RWPE2 (cell line): ENCODE results near the gene NACC2.

Experiments
- ATAC-seq: fragments of 200-7000 bp; cut with Tn5 transposase; 3 replicates; pipeline ENCODE4 v1.9.1; 2021; ENCODE audit warnings: low read depth
- DNase-seq: peaks from one replicate; pipeline ENCODE4 v3.0.0-alpha.2; 2020; ENCODE audit warnings: low spot score
- H3K27ac ChIP-seq: fragments of 450-650 bp; 2 replicates; pipeline ENCODE4 v1.5.1; 2017; ENCODE audit warnings: mild to moderate bottlenecking; ENCODE audit not compliant: poor library complexity, severe bottlenecking
- H3K27me3 ChIP-seq: fragments of 250-450 bp; sonication (Bioruptor Pico); 2 replicates; pipeline ENCODE4 v1.5.1; 2021; ENCODE audit warnings: mild to moderate bottlenecking, moderate library complexity; ENCODE audit not compliant: insufficient read depth, poor library complexity, severe bottlenecking
- H3K36me3 ChIP-seq: fragments of 250-450 bp; sonication (Bioruptor Pico); 2 replicates; pipeline ENCODE4 v1.5.1; 2020; ENCODE audit warnings: low read depth, mild to moderate bottlenecking, moderate library complexity
- H3K4me1 ChIP-seq: fragments of 250-450 bp; sonication (Bioruptor Pico); 2 replicates; pipeline ENCODE4 v1.5.1; 2021; ENCODE audit warnings: mild to moderate bottlenecking, moderate library complexity; ENCODE audit not compliant: insufficient read depth, poor library complexity, severe bottlenecking
- H3K4me3 ChIP-seq: fragments of 250-450 bp; sonication (Bioruptor Pico); 2 replicates; pipeline ENCODE4 v1.5.1; 2021; ENCODE audit warnings: mild to moderate bottlenecking, moderate library complexity; ENCODE audit not compliant: severe bottlenecking
- H3K9me3 ChIP-seq: fragments of 250-450 bp; sonication (Bioruptor Pico); 2 replicates; pipeline ENCODE4 v1.5.1; 2021; ENCODE audit warnings: mild to moderate bottlenecking, moderate library complexity; ENCODE audit not compliant: severe bottlenecking
- CTCF ChIP-seq: fragments of 450-650 bp; IDR thresholded peaks from one replicate; pipeline ENCODE4 v1.5.1; 2017; ENCODE audit warnings: mild to moderate bottlenecking, moderate library complexity; ENCODE audit not compliant: poor library complexity, severe bottlenecking

The NACC2 gene

GRCh38 chr9:136058084-136058483 lies 37.0 kb downstream of the NACC2 start:
- no peak overlapping the region for H3K4me3 ChIP-seq
- no peaks in the 10 kb centered on the region for H3K27me3 ChIP-seq
- DNase-seq (no peak), ATAC-seq (no peak)
- no peak overlapping the region for H3K27ac ChIP-seq
- H3K9me3 ChIP-seq = no peaks in the 10 kb centered on the region
- no peak for TF ChIP-seq CTCF
- H3K4me1 ChIP-seq = peaks cover 12% of the 10 kb centered on the region
- H3K36me3 ChIP-seq = 0 out of 2 replicates have a peak, but pooled peaks cover 3% of the 10 kb centered on the region

GRCh38 chr9:136057236-136058081 lies 37.6 kb downstream of the NACC2 start:
- no peaks in the 10 kb centered on the region for H3K27me3 ChIP-seq
- H3K9me3 ChIP-seq = no peaks in the 10 kb centered on the region
- H3K36me3 ChIP-seq = 0 out of 2 replicates have a peak, but pooled peaks cover under 1% of the 10 kb centered on the region
- TF ChIP-seq CTCF = no peak
- peaks cover 18% of the 10 kb centered on the region for H3K4me1 ChIP-seq
- DNase-seq (no peak), ATAC-seq (no peak)
- H3K4me3 ChIP-seq = no peak overlapping the region
- H3K27ac ChIP-seq = no peak overlapping the region

- no peak for TF ChIP-seq CTCF
- H3K4me1 ChIP-seq = peaks cover 18% of the 10 kb centered on the region
- H3K27ac ChIP-seq = no peak overlapping the region
- no peaks in the 10 kb centered on the region for H3K27me3 ChIP-seq
- H3K9me3 ChIP-seq = no peaks in the 10 kb centered on the region
- no peak for DNase-seq
- no peak overlapping the region for H3K4me3 ChIP-seq
- H3K36me3 ChIP-seq = no peaks in the 10 kb centered on the region
- ATAC-seq = no peak
Measured at GRCh38 chr9:136056546-136057235, 38.4 kb downstream of the NACC2 start.

- ATAC-seq = no peak
- no peak for TF ChIP-seq CTCF
- H3K4me1 ChIP-seq = peaks cover 18% of the 10 kb centered on the region
- H3K36me3 ChIP-seq = no peaks in the 10 kb centered on the region
- no peaks in the 10 kb centered on the region for H3K9me3 ChIP-seq
- no peak for DNase-seq
- no peak overlapping the region for H3K27ac ChIP-seq
- no peak overlapping the region for H3K4me3 ChIP-seq
- H3K27me3 ChIP-seq = no peaks in the 10 kb centered on the region
Measured at GRCh38 chr9:136055715-136056545, 39.2 kb downstream of the NACC2 start.
